Activated gamma-delta T cell treated with Interleukin-2 at 50 U/mL for 16 hours (primary cell): Measurements from ENCODE around the gene GUCD1.
"Not testable (repeated sequence)": the region's sequence is repeated elsewhere in the genome, so short reads cannot be mapped to it uniquely, and the experiment has no call there.

Experiments used
- DNase-seq: peaks from one replicate; pipeline ENCODE4 v3.0.0-alpha.2; 2020

The GUCD1 gene

GRCh38 chr22:24554313-24555164 is at the start of gene GUCD1:
Gene GUCD1 (minus strand): TSS chr22:24555138. CDS start chr22:24554991, 147 bp downstream.
- peak; percentile 9 for DNase-seq

DNA sequence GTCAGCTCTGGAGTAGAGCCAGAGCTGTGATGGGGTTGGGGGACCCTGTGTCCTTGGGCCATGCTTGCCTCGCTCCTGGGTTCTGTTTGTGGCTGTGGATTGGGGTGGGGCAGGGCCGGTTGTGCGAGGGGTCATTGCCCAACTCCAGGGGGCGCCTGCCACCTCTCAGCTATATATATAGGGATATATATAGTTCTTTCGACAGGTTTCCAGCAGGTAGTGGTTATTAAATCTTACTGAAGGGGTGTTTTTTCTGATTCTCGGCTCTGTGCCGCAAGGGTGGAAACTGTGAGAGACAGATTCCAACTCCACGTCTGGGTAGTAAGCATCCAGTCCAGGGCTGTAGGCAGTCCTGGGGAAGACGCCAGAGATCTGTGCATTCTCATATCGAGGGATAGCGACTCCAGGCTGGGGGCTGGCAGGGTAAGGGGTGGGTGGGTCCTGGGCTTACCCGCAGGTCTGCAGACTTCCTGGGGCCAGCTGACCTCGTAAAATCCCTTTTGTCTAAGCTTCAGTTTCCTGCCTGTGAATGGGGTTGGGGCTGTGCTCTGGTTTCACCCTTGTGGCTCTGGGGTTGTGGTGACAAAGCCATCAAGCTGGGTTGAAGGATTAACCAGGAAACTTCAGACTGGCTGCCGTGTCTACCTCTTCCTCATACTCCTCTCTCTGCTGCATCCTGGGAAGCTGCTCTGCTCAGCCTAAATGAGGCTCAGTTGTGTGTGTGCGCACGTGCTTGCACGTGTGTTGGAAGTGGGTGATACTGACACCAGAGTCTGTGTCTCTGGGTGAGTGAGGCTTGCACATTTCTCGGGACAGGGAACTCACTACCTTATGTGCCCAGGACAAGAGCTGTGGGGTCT is 49.1 kb upstream of the GUCD1 start:
- not testable (repeated sequence) for DNase-seq

DNA sequence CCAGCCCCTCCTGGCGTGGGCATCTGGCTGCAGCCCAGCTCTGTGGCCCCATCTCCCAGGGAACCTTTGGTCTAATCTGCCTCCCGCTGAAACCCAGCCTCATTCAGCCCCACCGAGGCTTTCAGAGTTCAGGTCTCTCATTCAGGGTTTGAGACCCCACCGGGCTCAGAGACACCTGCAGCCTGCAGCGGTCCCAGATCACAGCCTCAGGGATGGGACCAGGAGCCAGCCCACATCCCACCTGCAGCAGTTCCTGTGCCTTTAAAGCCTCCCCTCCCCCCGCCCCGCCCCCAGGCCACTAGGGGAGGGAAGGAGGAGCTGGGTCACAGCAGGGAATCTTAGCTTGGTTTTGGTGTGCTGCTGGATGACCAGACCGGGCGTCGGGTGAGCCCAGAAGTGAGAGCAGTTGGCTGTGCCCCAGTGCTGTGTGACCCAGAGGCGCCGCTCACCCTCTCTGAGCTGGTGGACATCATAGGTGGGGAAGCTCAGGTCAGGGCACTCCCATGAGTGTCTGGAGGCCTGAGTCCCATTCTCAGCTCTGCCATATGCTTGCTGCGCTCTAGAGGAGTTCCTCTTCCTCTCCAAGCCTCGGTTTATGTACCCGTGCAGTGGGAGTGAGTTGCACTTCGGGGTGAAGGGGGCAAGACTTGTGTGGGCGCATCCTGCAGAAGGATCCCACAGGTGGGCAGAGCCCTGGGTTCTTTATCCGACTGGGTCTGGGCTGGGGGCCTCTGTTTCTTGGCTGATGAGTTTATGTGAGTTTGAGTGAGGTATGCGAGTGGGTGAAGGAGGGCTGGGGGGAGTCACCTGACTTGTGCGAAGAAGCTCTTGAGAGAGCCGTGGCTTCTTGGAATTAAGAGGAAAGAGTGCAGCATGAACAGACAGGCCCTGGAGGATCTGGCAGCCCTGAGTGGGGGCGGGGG is 48.2 kb upstream of the GUCD1 start, which contains the start of gene GGT1:
Gene GGT1, plus strand, starts transcription at position 347 of the 923 bp plus-strand sequence. CDS start 7,889 bp downstream, outside the sequence.
- DNase-seq, result not testable (repeated sequence)

DNA sequence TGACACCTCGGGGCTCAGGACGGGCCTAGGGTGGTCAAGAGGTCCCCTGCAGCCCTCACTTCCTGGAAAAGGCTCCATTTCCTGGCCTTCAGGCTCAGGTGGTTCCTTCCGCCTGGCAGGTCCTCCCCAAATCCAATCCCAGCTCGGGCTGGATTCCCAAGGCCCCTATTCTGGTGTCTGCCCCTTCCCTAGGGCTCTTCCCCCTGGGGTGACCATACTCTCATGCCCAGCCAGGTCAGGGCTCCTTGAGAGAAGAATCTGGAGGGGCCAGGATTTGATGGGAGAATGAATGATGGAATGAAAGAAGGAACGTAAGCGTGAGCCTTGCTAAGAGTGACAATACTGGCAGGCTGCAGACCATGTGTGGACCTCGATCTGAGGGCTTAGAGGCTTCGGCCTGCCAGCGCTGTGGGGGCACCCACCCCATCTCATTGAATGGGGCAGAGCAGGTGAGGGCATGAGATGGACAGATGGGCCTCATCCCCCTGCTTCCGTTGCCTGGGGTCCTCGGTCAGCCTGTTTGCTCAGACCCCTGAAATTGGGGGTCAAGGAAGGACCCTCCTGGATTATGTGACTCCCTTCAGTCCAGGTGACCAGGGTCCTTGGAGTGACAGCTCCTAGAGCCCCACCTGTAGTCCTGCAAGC is 47.3 kb upstream of the GUCD1 start:
- DNase-seq, result not testable (repeated sequence)

- no peak for DNase-seq
These were observed 46.5 kb upstream of the GUCD1 start for GRCh38 chr22:24601217-24602104.

DNA sequence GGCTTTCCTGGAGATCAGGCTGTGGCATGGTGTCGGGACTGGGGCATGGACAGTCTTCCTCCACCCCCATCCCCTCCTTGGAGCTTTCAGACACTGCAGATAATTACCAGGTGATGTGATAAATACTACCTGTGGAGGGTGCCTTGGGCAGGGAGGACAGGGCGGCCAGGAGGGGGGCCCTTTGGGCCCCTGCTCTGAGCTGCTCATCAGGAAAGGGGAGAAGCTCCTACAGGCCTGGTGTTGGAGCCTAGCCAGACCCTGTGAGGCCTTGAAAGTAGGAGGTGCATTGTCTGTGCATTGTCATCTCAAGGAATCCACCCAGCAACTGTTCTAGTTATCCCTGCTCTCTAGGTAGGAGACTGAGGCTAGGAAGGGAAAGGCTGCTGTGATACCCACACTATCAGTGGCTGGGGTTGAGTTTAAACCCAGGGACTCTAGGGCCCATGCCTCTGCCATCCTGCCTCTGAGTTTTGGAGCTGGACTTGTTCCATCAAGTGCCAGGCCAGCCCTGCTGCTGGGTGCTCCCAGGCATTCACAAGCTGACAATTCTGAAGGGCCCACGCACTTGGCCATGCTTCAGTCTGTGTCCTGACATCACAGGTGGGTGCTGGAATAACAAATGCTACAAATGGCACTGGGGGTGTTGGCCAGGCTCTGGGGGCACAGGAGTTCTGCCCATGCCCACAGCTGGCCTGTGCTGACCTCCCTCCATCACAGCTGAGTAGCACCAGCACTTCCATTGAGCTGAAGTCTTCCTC is 45.2 kb upstream of the GUCD1 start:
- not testable (repeated sequence) for DNase-seq

DNA sequence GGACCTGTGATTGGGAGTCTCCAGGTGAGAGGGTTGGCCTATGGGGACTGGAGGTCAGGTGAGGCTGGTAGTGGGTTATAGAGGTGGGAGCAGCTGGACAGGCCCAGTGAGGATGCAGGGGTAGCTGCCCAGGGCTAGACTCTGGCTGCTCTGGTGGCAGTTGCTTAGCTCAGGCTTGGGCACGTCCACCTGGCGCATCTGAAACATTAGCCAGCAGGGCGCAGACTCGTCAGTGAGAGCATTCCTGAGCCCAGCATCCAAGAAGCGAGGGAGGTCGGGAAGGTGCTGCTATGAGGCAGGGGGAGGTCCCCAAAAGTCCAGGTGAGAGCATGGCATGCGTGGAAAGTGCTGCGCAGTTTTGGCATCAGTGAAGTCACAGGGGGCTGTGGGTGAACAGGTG is 44.6 kb upstream of the GUCD1 start:
- no peak for DNase-seq

GRCh38 chr22:24597076-24597475 is 42.1 kb upstream of the GUCD1 start:
- not testable (repeated sequence) for DNase-seq

DNA sequence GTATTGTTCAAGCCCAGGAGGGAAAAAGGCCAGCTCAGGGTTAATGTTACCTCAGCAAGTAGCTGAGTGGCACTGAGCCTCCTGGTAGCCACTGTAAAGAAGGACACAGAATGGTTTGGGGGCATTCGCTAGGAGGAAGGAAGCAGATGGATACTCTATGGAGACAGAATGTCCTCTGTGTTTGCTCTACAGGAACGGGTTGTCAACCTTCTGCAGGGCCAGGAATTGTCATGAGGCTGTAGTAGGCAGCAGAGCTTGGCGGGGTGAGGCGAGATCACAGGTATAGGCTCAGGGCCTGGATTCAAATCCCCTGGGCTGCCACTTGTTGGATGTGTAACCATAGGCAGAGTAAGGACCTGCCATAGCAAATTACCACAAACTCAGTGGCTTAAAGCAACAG is 40.9 kb upstream of the GUCD1 start:
- no peak for DNase-seq

- DNase-seq, result no peak
These were observed 40.3 kb upstream of the GUCD1 start for GRCh38 chr22:24595228-24595627.

DNA sequence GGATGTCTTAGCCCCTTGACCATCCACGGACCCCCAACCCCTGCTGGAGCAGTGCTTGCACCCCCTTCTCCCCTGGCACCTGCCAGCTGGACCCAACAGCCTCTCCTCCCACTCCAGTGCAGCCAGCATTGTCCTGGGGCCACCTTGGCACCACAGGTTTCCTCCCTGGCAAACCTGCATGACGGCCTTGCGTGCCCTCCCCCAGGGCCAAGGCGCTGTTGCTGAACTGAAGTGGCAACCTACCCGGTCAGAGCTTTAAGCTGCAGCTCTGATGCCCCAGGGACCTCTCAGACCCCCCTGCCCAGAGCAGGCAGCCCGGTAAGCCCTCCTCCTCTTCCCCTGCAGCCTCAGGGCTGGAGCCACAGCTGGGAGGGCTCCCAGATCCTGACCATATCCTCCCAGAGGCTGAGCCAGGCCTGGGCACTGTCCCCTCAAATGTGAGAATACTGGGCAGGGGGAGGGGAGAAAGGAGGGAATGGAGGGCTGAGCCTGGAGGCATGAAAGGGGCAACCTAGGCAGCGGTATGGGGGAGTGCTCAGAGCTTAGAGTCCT is 39.7 kb upstream of the GUCD1 start:
- no peak for DNase-seq

GRCh38 chr22:24593836-24594568 is 39.1 kb upstream of the GUCD1 start:
- no peak for DNase-seq

- not testable (repeated sequence) for DNase-seq
These were observed 38.6 kb upstream of the GUCD1 start for GRCh38 chr22:24593559-24593835.

GRCh38 chr22:24592851-24593558 is 38.1 kb upstream of the GUCD1 start, which contains the start of gene LRRC75B:
Gene LRRC75B (minus strand): TSS chr22:24593073. CDS start chr22:24593039, 34 bp downstream.
- no peak for DNase-seq

GRCh38 chr22:24592058-24592850 is 37.3 kb upstream of the GUCD1 start:
- DNase-seq, result no peak

- no peak for DNase-seq
These were observed 36.4 kb upstream of the GUCD1 start for GRCh38 chr22:24591286-24591830.

- no peak for DNase-seq
These were observed 35.7 kb upstream of the GUCD1 start for GRCh38 chr22:24590596-24591173.
